ENCODE data around the gene FABP7. TPM values are rescaled to one million over a fixed set of nuclear protein-coding genes. Genes with fewer than 3 reads are reported as not detected.

FABP7 gene
- total and polyA plus RNA-seq, 2 experiments from 2014 or later: 6.6 to 15.7 TPM

GRCh38 chr6:122772724-122773415, 6.6 kb upstream of the FABP7 start (continued):
- TF ChIP-seq ZNF462 (CRISPR knock-in tag; IDR thresholded peaks at IDR 0.05) (no peak), ZNF114 (CRISPR knock-in tag; IDR thresholded peaks at IDR 0.05) (no peak)

- Histone ChIP-seq H2AFZ (no peak overlapping the region), H3K9me2 (ENCODE audit: insufficient read depth) (no peaks in the 10 kb centered on the region), H4K20me1 (replicated peaks; ENCODE audit: insufficient read depth) (no peaks in the 10 kb centered on the region), H3K4me2 (no peak overlapping the region), H3K27me3 (ENCODE audit: insufficient read depth) (no peaks in the 10 kb centered on the region), H3K36me3 (ENCODE audit: insufficient read depth) (no peaks in the 10 kb centered on the region), H3K27ac (ENCODE audit: low read depth) (no peak overlapping the region), H3K4me1 (ENCODE audit: insufficient read depth) (peaks cover 19% of the 10 kb centered on the region), H3K79me2 (replicated peaks; ENCODE audit: insufficient read depth) (no peaks in the 10 kb centered on the region), H3F3A (replicated peaks; ENCODE audit: low read depth) (0 out of 2 replicates have a peak, but pooled peaks cover 2% of the 10 kb centered on the region), H3K4me3 (no peak overlapping the region)
- peaks cover 4% of the 10 kb centered on the region for H3K27me3 Mint-ChIP-seq (ENCODE audit: insufficient read depth, low read depth, poor library complexity)
- H3K4me3 Mint-ChIP-seq: no peak overlapping the region
- H3K36me3 Mint-ChIP-seq (ENCODE audit: low read depth): no peaks in the 10 kb centered on the region
- H3K4me1 Mint-ChIP-seq: peaks cover 31% of the 10 kb centered on the region
- no peak overlapping the region for H3K27ac Mint-ChIP-seq
- no peaks in the 10 kb centered on the region for H3K9me3 Mint-ChIP-seq
- ATAC-seq: no peak
- TF ChIP-seq NANOG (IDR thresholded peaks at IDR 0.05; ENCODE audit: borderline replicate concordance) (no peak), ZNF331 (CRISPR knock-in tag; IDR thresholded peaks at IDR 0.05; ENCODE audit: low read depth) (no peak), JUNB (IDR thresholded peaks at IDR 0.05; ENCODE audit: unreplicated experiment) (no peak), ZNF114 (CRISPR knock-in tag; IDR thresholded peaks at IDR 0.05) (no peak), EZH2phosphoT487 (IDR thresholded peaks at IDR 0.05; ENCODE audit: unreplicated experiment) (no peak), POLR2AphosphoS5 (IDR thresholded peaks at IDR 0.05; ENCODE audit: low read depth) (no peak)
- no peak for DNase-seq (ENCODE audit: low spot score)
Measured at GRCh38 chr6:122775975-122776374, 3.5 kb upstream of the FABP7 start.

All from GM23338 (cell line).